Cardiac fibroblast (primary cell): Measurements from ENCODE around the gene RPRML.

Experiments
- DNase-seq, 2 donors: peaks; one replicate each; pipeline versions ENCODE4 v3.0.0 to v3.0.0-alpha.2; 2010; ENCODE audit warnings: low read depth in 2 of 2
- H3K4me3 ChIP-seq, 2 donors: replicated peaks in 1 of 2; 1 replicate in 1 of 2; 2 replicates in 1 of 2; pipeline ENCODE4 v1.5.1; 2011; ENCODE audit warnings: low read depth in 2 of 2, low read length in 2 of 2, mild to moderate bottlenecking in 2 of 2, moderate library complexity in 1 of 2
- CTCF ChIP-seq: IDR thresholded peaks from one replicate; pipeline ENCODE4 v1.5.1; 2011; ENCODE audit warnings: low read depth, mild to moderate bottlenecking, low read length, inconsistent platforms

Gene RPRML

DNA sequence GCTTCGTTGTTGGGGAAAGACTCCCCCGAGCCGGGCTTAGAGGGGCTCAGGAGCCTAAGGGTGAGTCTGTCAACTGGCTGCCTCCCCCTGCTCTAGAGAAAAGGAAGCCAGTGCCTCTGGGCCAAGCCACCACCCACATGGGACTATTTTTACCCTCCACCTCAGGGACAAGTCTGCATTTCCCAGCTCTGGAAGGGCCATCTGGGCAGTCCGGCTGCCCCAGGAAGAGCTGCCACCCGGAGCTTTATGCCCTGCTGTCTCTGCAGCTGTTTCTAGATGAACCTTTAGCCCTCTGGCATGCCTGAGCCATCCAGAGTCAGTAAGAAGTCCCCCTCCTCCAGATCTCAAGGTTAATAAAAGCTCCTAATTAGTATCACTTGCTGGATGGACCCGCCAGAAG is 5.3 kb upstream of the RPRML start:
- no peak for DNase-seq
- TF ChIP-seq CTCF: no peak

DNA sequence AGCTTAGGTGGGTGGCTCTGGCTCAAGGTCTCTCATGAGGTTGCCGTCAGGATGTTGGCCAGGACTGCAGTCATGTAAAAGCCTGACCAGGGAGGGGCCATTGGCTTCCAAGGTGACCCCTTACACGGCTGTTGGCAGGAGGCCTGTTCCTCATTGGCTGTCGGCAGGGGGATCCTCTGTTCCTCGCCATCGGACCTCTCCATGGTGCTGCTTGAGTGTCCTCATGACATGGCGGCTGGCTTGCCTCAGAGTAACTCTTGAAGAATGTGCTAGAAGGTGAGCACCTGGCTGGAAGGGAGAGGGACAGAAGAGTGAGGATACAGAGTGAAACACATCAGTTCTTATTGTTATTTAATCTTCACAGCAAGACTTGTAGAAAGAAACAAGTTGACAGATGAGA is 4.7 kb upstream of the RPRML start:
- no peak overlapping the region for H3K4me3 ChIP-seq
- no peak for DNase-seq
- no peak for TF ChIP-seq CTCF

More for the DNA sequence above, 5.3 kb upstream of the RPRML start:
- H3K4me3 ChIP-seq: no peak overlapping the region

- H3K4me3 ChIP-seq: no peak overlapping the region
- DNase-seq: no peak
- no peak for TF ChIP-seq CTCF
Observed at GRCh38 chr17:46982577-46982976, 3.5 kb upstream of the RPRML start.

GRCh38 chr17:46978489-46979146 is 435 bp downstream of the RPRML start:
- peak overlapping the region; percentile 32 to 45 for H3K4me3 ChIP-seq
- no peak for DNase-seq
- no peak for TF ChIP-seq CTCF

DNA sequence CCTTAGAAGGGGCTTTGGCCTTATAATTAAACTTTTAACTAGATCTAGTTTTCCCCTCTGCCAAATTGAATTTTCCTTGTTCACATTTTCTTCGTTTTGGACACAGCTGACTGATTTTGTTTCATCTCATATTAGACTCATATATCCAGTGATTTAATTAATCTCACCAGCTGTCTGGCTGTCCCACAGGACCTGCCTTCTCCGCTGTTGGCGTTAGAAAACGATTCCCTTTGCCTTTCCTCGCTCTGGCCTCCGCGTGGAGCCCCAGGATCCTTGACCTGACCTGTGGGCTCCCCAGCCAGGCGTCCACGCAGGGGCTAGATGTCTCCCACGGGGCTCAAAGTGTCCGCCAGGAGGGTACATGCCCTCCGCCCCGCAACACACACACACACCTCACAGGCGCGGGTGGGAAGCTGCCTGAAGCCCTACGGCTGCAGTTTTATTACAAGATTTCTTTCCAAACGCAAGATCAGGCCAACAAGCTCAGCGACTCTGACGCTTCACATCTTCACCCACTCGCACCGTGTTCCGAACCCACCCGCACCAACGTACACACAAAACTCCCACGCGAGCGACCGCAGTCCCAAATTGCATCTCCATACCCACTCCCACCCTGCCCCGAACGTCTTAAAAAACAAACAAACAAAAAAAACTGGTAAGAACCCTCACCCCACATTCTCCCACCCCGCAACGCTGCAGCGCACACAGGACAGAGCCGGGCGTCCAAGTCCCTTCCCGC is 1.1 kb downstream of the RPRML start:
- TF ChIP-seq CTCF: no peak
- no peak for DNase-seq
- no peak overlapping the region for H3K4me3 ChIP-seq

DNA sequence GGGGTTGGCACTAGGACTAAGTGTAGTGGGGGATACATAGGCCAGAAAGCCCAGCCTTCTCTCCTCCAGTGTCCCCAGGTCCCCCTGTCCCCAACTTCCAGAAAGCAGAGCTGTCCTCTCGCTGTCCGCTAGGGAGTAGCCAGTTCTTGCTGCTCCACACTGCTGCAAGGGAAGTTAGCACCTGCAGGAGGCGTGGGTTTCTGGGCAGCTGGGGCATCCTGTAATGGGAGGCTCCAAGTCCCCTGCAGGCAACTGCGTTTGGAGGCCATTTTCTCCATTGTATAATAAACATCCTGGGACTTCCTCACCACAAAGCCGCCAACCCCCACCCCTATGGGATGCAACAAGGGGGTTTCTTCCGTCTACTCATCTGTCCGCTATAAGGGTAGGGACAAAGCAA is 1.7 kb downstream of the RPRML start:
- TF ChIP-seq CTCF: peak; percentile 16
- DNase-seq: peak in 1 of 2 donors; percentile 27
- H3K4me3 ChIP-seq: no peak overlapping the region
